Naive thymus-derived CD4-positive, alpha-beta T cell (primary cell): Measurements from ENCODE around the gene GRM2. TPM values are rescaled to one million over a fixed set of nuclear protein-coding genes. Genes with fewer than 3 reads are reported as not detected.

ENCODE experiments used
- ATAC-seq: fragments of 150-1000 bp; cut with Tn5 transposase; 2 replicates; pipeline ENCODE4 v1.10.0; 2021; ENCODE audit warnings: mild to moderate bottlenecking, moderate library complexity
- CTCF ChIA-PET: fragments of 350-600 bp; sonication (Branson Sonifier 250); formaldehyde crosslinking; loops from one replicate; lab custom pipeline; 2021; ENCODE audit warnings: antibody characterized with exemption; lab: Charles Lee
- POLR2A ChIA-PET: fragments of 350-600 bp; sonication (Branson Sonifier 250); formaldehyde crosslinking; loops from one replicate; lab custom pipeline; 2021; ENCODE audit warnings: antibody characterized with exemption, inconsistent platforms; lab: Charles Lee
- DNase-seq, 9 donors: peaks; one replicate each; pipeline versions ENCODE4 v3.0.0 to v3.0.0-alpha.2; 2020 to 2022; ENCODE audit warnings: mixed read lengths in 1 of 9
- H3K27ac ChIP-seq: one replicate; pipeline ENCODE4 v1.7.0; 2013; ENCODE audit warnings: mild to moderate bottlenecking, low read depth, low read length, moderate library complexity
- H3K27me3 ChIP-seq, 2 donors: one replicate each; pipeline ENCODE4 v1.7.0; 2013; ENCODE audit warnings: low read length in 2 of 2, mild to moderate bottlenecking in 2 of 2, moderate library complexity in 2 of 2; ENCODE audit not compliant: control insufficient read depth in 2 of 2, insufficient read depth in 2 of 2
- H3K36me3 ChIP-seq, 3 experiments: 1 replicate in 2 of 3; 2 replicates in 1 of 3; pipeline ENCODE4 v1.7.0; 2013; ENCODE audit warnings: low read length in 3 of 3, mild to moderate bottlenecking in 3 of 3, moderate library complexity in 1 of 3; ENCODE audit not compliant: insufficient read depth in 3 of 3, control insufficient read depth in 2 of 3
- H3K4me1 ChIP-seq, 2 donors: one replicate each; pipeline ENCODE4 v1.7.0; 2013; ENCODE audit warnings: low read length in 2 of 2, mild to moderate bottlenecking in 2 of 2, moderate library complexity in 1 of 2; ENCODE audit not compliant: control insufficient read depth in 2 of 2, insufficient read depth in 2 of 2
- H3K4me3 ChIP-seq: 2 replicates; pipeline ENCODE4 v1.7.0; 2013; ENCODE audit warnings: mild to moderate bottlenecking, low read length
- H3K9me3 ChIP-seq, 3 experiments: 1 replicate in 2 of 3; 2 replicates in 1 of 3; pipeline ENCODE4 v1.7.0; 2013; ENCODE audit warnings: low read length in 3 of 3; ENCODE audit not compliant: control insufficient read depth in 2 of 3
- H3K27ac Mint-ChIP-seq, 9 donors: one replicate each; pipeline ENCODE4 v1.8.0; 2020 to 2022; ENCODE audit warnings: mixed read lengths in 9 of 9, mild to moderate bottlenecking in 8 of 9, moderate library complexity in 5 of 9, inconsistent platforms in 2 of 9
- H3K27me3 Mint-ChIP-seq, 5 donors: one replicate each; pipeline ENCODE4 v1.8.0; 2021 to 2022; ENCODE audit warnings: mixed read lengths in 5 of 5, mild to moderate bottlenecking in 1 of 5
- H3K36me3 Mint-ChIP-seq, 5 donors: one replicate each; pipeline ENCODE4 v1.8.0; 2020 to 2022; ENCODE audit warnings: mixed read lengths in 5 of 5, mild to moderate bottlenecking in 3 of 5, inconsistent platforms in 1 of 5
- H3K4me1 Mint-ChIP-seq, 7 donors: one replicate each; pipeline ENCODE4 v1.8.0; 2020 to 2022; ENCODE audit warnings: mixed read lengths in 7 of 7, mild to moderate bottlenecking in 3 of 7, inconsistent platforms in 1 of 7
- H3K4me3 Mint-ChIP-seq, 10 donors: one replicate each; pipeline ENCODE4 v1.8.0; 2020 to 2022; ENCODE audit warnings: mild to moderate bottlenecking in 10 of 10, mixed read lengths in 10 of 10, moderate library complexity in 6 of 10, inconsistent platforms in 2 of 10
- H3K9me3 Mint-ChIP-seq, 11 donors: one replicate each; pipeline ENCODE4 v1.8.0; 2020 to 2022; ENCODE audit warnings: mixed read lengths in 11 of 11, mild to moderate bottlenecking in 4 of 11, inconsistent platforms in 1 of 11, moderate library complexity in 1 of 11
- intact Hi-C, 2 donors: fragments of 100-400 bp; cut with micrococcal nuclease; formaldehyde crosslinking; loops; one replicate each; pipeline ENCODE4 v1.15.1; 2023
- polyA plus RNA-seq, 2 donors: library from polyadenylated mRNA; unstranded; fragments of 300-500 nt; fragmentation: Illumina TruSeq; gene quantifications; one replicate each; pipeline ENCODE4 v1.2.3, GENCODE V29; 2021
- total RNA-seq, 6 experiments: library from RNA in 5 of 6; stranded (reverse) in 5 of 6; gene quantifications; 1 replicate in 5 of 6; 2 replicates in 1 of 6; pipeline ENCODE4 v1.2.3 and lab custom pipeline; 2021 to 2026

The GRM2 gene
- total and polyA plus RNA-seq, 7 experiments from 2014 or later = 0.14 to 5.1 (median 3.0) TPM; not detected in 1

- POLR2A ChIA-PET = interaction anchor here (0.5 kb wide), 1 partner anchor 469 kb away, joined by 3 read pairs; no protein-coding TSS in a partner anchor
- Mint-ChIP-seq H3K9me3 (no peaks in the 10 kb centered on the region), H3K36me3 (peaks cover 0 to 22% (median 6%) of the 10 kb centered on the region in 5 donors), H3K27ac (no peak overlapping the region), H3K27me3 (peaks cover 0 to 6% (median 0%) of the 10 kb centered on the region in 5 donors), H3K4me1 (peaks cover 0 to 21% (median 16%) of the 10 kb centered on the region in 7 donors), H3K4me3 (no peak overlapping the region)
- DNase-seq (peak in 1 of 9 donors; percentile 16), ATAC-seq (no peak)
- intact Hi-C loops = loop anchor here in 1 of 2 donors (10.0 kb wide), 1 partner anchor 432 kb away; no protein-coding TSS in a partner anchor
- CTCF ChIA-PET = no interaction called here
- Histone ChIP-seq H3K27me3 (no peaks in the 10 kb centered on the region), H3K4me3 (no peak overlapping the region), H3K27ac (no peak overlapping the region), H3K4me1 (no peaks in the 10 kb centered on the region), H3K9me3 (no peaks in the 10 kb centered on the region), H3K36me3 (no peaks in the 10 kb centered on the region)
These were observed 5.7 kb downstream of the GRM2 start for GRCh38 chr3:51712511-51712931.

GRCh38 chr3:51712963-51713362 is 6.1 kb downstream of the GRM2 start:
- peaks cover 0 to 19% (median 11%) of the 10 kb centered on the region in 7 donors for H3K4me1 Mint-ChIP-seq
- H3K4me3 Mint-ChIP-seq = no peak overlapping the region
- Histone ChIP-seq H3K27ac (no peak overlapping the region), H3K27me3 (no peaks in the 10 kb centered on the region), H3K4me1 (no peaks in the 10 kb centered on the region), H3K9me3 (no peaks in the 10 kb centered on the region), H3K36me3 (no peaks in the 10 kb centered on the region), H3K4me3 (no peak overlapping the region)
- ChIA-PET POLR2A (no interaction called here), CTCF (no interaction called here)
- DNase-seq (peak in 1 of 9 donors; percentile 18), ATAC-seq (no peak)
- intact Hi-C loops = loop anchor here in 1 of 2 donors (10.0 kb wide), 1 partner anchor 432 kb away; no protein-coding TSS in a partner anchor
- peaks cover 0 to 22% (median 6%) of the 10 kb centered on the region in 5 donors for H3K36me3 Mint-ChIP-seq
- H3K9me3 Mint-ChIP-seq = no peaks in the 10 kb centered on the region
- peaks cover 0 to 3% (median 0%) of the 10 kb centered on the region in 5 donors for H3K27me3 Mint-ChIP-seq
- no peak overlapping the region for H3K27ac Mint-ChIP-seq

GRCh38 chr3:51715231-51715976 is 8.5 kb downstream of the GRM2 start:
- Mint-ChIP-seq H3K27me3 (no peaks in the 10 kb centered on the region), H3K9me3 (no peaks in the 10 kb centered on the region), H3K27ac (no peak overlapping the region), H3K4me3 (no peak overlapping the region), H3K36me3 (peaks cover 0 to 22% (median 6%) of the 10 kb centered on the region in 5 donors), H3K4me1 (peaks cover 11 to 23% (median 17%) of the 10 kb centered on the region in 7 donors)
- ATAC-seq = no peak
- Histone ChIP-seq H3K4me3 (no peak overlapping the region), H3K4me1 (peaks cover 5 to 11% of the 10 kb centered on the region in 2 donors), H3K27me3 (no peaks in the 10 kb centered on the region), H3K36me3 (no peaks in the 10 kb centered on the region), H3K27ac (no peak overlapping the region), H3K9me3 (no peaks in the 10 kb centered on the region)
- intact Hi-C loops = loop anchor here in 1 of 2 donors (10.0 kb wide), 1 partner anchor 429 kb away; no protein-coding TSS in a partner anchor
- CTCF ChIA-PET = interaction anchor here (1.0 kb wide), 1 partner anchor 11 kb away, joined by 3 read pairs; no protein-coding TSS in a partner anchor
- POLR2A ChIA-PET = no interaction called here
- no peak for DNase-seq

GRCh38 chr3:51715977-51716294 is 9.1 kb downstream of the GRM2 start:
- H3K4me1 ChIP-seq = peaks cover 6 to 12% of the 10 kb centered on the region in 2 donors
- no peak overlapping the region for H3K27ac ChIP-seq
- H3K36me3 Mint-ChIP-seq = peaks cover 0 to 22% (median 6%) of the 10 kb centered on the region in 5 donors
- no peaks in the 10 kb centered on the region for H3K27me3 Mint-ChIP-seq
- no peak overlapping the region for H3K4me3 Mint-ChIP-seq
- no peak for ATAC-seq
- peak overlapping the region in 1 of 9 donors; percentile 10 for H3K27ac Mint-ChIP-seq
- intact Hi-C loops = loop anchor here in 1 of 2 donors (10.0 kb wide), 1 partner anchor 429 kb away; no protein-coding TSS in a partner anchor
- ChIA-PET POLR2A (interaction anchor here (1.0 kb wide), 1 partner anchor 17 kb away, joined by 3 read pairs; no protein-coding TSS in a partner anchor), CTCF (interaction anchor here (1.0 kb wide), 1 partner anchor 10 kb away, joined by 3 read pairs; no protein-coding TSS in a partner anchor)
- no peaks in the 10 kb centered on the region for H3K27me3 ChIP-seq
- peaks cover 16 to 28% (median 23%) of the 10 kb centered on the region in 7 donors for H3K4me1 Mint-ChIP-seq
- no peaks in the 10 kb centered on the region for H3K36me3 ChIP-seq
- no peak for DNase-seq
- H3K9me3 Mint-ChIP-seq = no peaks in the 10 kb centered on the region
- no peaks in the 10 kb centered on the region for H3K9me3 ChIP-seq
- no peak overlapping the region for H3K4me3 ChIP-seq

- Mint-ChIP-seq H3K4me1 (peaks cover 21 to 32% (median 31%) of the 10 kb centered on the region in 7 donors), H3K9me3 (no peaks in the 10 kb centered on the region), H3K27ac (no peak overlapping the region), H3K27me3 (no peaks in the 10 kb centered on the region), H3K4me3 (no peak overlapping the region), H3K36me3 (peaks cover 0 to 22% (median 6%) of the 10 kb centered on the region in 5 donors)
- H3K9me3 ChIP-seq = no peaks in the 10 kb centered on the region
- ATAC-seq (no peak), DNase-seq (no peak)
- CTCF ChIA-PET = interaction anchor here (0.6 kb wide), 1 partner anchor 53 kb away, joined by 3 read pairs; no protein-coding TSS in a partner anchor
- intact Hi-C loops = loop anchor here in 1 of 2 donors (10.0 kb wide), 1 partner anchor 428 kb away; no protein-coding TSS in a partner anchor
- H3K4me3 ChIP-seq = no peak overlapping the region
- peaks cover 14 to 17% of the 10 kb centered on the region in 2 donors for H3K4me1 ChIP-seq
- no peaks in the 10 kb centered on the region for H3K36me3 ChIP-seq
- no peaks in the 10 kb centered on the region for H3K27me3 ChIP-seq
- POLR2A ChIA-PET = interaction anchor here (1.0 kb wide), 1 partner anchor 17 kb away, joined by 3 read pairs; no protein-coding TSS in a partner anchor
- no peak overlapping the region for H3K27ac ChIP-seq
These were observed 9.9 kb downstream of the GRM2 start for GRCh38 chr3:51716805-51717204.

GRCh38 chr3:51717446-51717845 is 10.6 kb downstream of the GRM2 start:
- ATAC-seq (no peak), DNase-seq (no peak)
- Mint-ChIP-seq H3K27ac (no peak overlapping the region), H3K9me3 (no peaks in the 10 kb centered on the region), H3K4me1 (peaks cover 21 to 38% (median 35%) of the 10 kb centered on the region in 7 donors), H3K4me3 (no peak overlapping the region), H3K36me3 (peaks cover 0 to 22% (median 6%) of the 10 kb centered on the region in 5 donors), H3K27me3 (no peaks in the 10 kb centered on the region)
- Histone ChIP-seq H3K27me3 (no peaks in the 10 kb centered on the region), H3K27ac (no peak overlapping the region), H3K4me1 (peaks cover 14 to 20% of the 10 kb centered on the region in 2 donors), H3K36me3 (no peaks in the 10 kb centered on the region), H3K4me3 (no peak overlapping the region), H3K9me3 (no peaks in the 10 kb centered on the region)
- ChIA-PET CTCF (interaction anchor here (0.6 kb wide), 1 partner anchor 54 kb away, joined by 3 read pairs; no protein-coding TSS in a partner anchor), POLR2A (interaction anchor here (0.6 kb wide), 1 partner anchor 18 kb away, joined by 3 read pairs; no protein-coding TSS in a partner anchor)
- intact Hi-C loops = loop anchor here in 1 of 2 donors (10.0 kb wide), 1 partner anchor 427 kb away; no protein-coding TSS in a partner anchor
